Suppressor macrophage treated with lipopolysaccharide for 1 hour (primary cell): ENCODE results near the gene ZNF778.

Experiments used
- DNase-seq, 3 donors: peaks; one replicate each; pipeline ENCODE4 v3.0.0-alpha.2; 2020 to 2022

The ZNF778 gene

GRCh38 chr16:89194340-89195311 lies 22.9 kb upstream of the ZNF778 start:
- peak in 2 of 3 donors; percentile 26 to 36 for DNase-seq

GRCh38 chr16:89195521-89196171 lies 21.9 kb upstream of the ZNF778 start:
- DNase-seq, result no peak

GRCh38 chr16:89197033-89197632 lies 20.4 kb upstream of the ZNF778 start:
- no peak for DNase-seq

GRCh38 chr16:89197633-89198416 lies 19.7 kb upstream of the ZNF778 start:
- no peak for DNase-seq

- no peak for DNase-seq
These were observed 18.9 kb upstream of the ZNF778 start for GRCh38 chr16:89198417-89199240.

- no peak for DNase-seq
These were observed 18.0 kb upstream of the ZNF778 start for GRCh38 chr16:89199241-89200123.

- DNase-seq, result peak in 1 of 3 donors; percentile 25
These were observed 17.2 kb upstream of the ZNF778 start, which contains the start of gene SLC22A31 for GRCh38 chr16:89200124-89200849. Gene SLC22A31 (minus strand): TSS chr16:89200537. CDS start chr16:89200501, 36 bp downstream.

GRCh38 chr16:89200850-89201411 lies 16.6 kb upstream of the ZNF778 start:
- DNase-seq, result no peak

GRCh38 chr16:89201439-89202377 lies 15.8 kb upstream of the ZNF778 start:
- peak; percentile 76 to 94 (median 91) for DNase-seq

GRCh38 chr16:89202422-89203215 lies 14.9 kb upstream of the ZNF778 start:
- no peak for DNase-seq

GRCh38 chr16:89207993-89208392 lies 9.5 kb upstream of the ZNF778 start:
- no peak for DNase-seq

- DNase-seq, result no peak
These were observed 7.9 kb upstream of the ZNF778 start for GRCh38 chr16:89209522-89210044.

- DNase-seq, result no peak
These were observed 7.2 kb upstream of the ZNF778 start for GRCh38 chr16:89210165-89210903.

GRCh38 chr16:89210904-89211515 lies 6.5 kb upstream of the ZNF778 start:
- DNase-seq, result no peak

GRCh38 chr16:89216315-89217137 lies 977 bp upstream of the ZNF778 start:
- peak; percentile 82 to 86 (median 86) for DNase-seq
